AG20443 (cell line): Measurements from ENCODE around the gene TLR9.
"Not testable (repeated sequence)": the region's sequence is repeated elsewhere in the genome, so short reads cannot be mapped to it uniquely, and the experiment has no call there.

ENCODE experiments used
- DNase-seq: peaks from one replicate; pipeline ENCODE4 v3.0.0; 2012; ENCODE audit warnings: low spot score, mixed read lengths

Gene TLR9

DNA sequence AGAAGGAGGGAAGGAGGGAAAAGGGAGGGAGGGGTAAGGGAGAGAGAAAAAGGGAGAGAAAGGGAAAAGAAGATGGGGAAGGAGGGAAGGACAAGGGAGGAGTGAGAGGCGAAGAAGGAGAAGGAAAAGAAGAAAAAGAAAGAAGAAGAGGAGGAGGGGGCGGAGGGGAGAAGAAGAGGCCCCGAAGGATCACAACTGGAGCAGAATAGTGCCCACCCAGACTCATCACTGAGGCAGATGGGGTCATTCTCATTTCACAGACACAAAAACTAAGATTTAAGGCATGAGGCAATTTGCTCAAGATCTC is 30.2 kb downstream of the TLR9 start:
- no peak for DNase-seq

DNA sequence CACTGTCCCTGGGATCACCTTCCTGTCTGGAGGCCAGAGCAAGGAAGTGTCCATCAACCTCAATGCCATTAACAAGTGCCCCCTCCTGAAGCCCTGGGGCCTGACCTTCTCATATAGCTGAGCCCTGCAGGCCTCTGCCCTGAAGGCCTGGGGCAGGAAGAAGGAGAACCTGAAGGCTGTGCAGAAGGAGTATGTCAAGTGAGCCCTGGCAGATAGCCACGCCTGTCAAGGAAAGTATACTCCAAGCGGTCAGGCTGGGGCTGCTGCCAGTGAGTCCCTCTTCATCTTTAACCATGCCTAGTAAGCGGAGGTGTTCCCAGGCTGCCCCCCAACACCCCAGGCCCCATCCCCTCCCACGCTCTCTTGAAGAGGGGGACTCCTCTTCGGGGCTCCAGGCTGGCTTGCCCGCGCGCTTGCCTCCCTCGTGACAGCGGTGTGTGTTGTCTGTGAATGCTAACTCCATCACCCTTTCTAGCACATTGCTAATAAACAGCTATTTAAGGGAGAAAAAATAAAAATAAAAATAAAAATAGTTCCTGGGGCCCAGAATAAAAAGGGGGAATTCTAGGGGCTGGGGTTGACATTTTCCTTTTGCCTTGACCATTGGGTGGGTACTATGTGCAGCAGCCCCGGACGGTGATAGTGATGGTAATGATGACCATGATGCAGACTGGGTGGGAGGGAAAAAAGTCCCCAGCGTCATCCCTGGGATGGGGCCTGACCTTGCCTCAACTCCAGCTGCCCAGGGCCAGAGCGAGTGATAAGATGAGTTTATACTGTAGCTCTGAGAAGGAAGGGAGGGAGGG is 30.8 kb downstream of the TLR9 start:
- DNase-seq, result no peak

DNA sequence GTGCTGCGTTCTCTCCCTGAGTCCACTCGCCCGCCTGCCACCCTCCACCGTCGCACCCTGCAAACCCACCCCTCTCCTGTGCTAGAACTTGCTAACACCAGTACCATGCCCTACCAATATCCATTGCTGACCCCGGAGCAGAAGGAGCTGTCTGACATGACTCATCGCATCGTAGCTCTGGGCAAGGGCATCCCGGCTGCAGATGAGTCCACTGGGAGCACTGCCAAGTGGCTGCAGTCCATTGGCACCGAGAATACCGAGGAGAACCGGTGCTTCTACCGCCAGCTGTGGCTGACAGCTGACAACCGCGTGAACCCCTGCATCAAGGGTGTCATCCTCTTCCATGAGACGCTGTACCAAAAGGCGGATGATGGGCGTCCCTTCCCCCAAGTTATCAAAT is 32.4 kb downstream of the TLR9 start:
- DNase-seq, result peak; percentile 79

DNA sequence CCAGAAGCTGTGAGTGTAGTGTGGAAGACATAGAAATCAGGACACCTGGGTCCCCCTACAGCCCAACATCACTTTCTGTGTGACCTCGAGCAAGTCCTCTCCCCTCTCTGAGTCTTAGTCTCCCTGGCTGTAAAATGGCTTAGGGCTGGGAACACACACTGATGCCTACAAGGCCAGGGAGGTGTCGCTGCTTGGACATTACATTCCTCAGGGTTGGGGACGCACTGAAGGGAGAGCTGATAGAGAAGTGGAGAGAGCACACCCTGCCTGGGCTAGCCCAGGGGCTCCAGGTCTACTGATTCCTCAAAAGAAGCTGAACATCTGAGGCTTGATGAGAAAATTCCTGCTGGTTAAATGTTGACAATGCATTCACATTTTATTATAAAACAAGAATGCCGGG is 33.8 kb downstream of the TLR9 start:
- no peak for DNase-seq

DNA sequence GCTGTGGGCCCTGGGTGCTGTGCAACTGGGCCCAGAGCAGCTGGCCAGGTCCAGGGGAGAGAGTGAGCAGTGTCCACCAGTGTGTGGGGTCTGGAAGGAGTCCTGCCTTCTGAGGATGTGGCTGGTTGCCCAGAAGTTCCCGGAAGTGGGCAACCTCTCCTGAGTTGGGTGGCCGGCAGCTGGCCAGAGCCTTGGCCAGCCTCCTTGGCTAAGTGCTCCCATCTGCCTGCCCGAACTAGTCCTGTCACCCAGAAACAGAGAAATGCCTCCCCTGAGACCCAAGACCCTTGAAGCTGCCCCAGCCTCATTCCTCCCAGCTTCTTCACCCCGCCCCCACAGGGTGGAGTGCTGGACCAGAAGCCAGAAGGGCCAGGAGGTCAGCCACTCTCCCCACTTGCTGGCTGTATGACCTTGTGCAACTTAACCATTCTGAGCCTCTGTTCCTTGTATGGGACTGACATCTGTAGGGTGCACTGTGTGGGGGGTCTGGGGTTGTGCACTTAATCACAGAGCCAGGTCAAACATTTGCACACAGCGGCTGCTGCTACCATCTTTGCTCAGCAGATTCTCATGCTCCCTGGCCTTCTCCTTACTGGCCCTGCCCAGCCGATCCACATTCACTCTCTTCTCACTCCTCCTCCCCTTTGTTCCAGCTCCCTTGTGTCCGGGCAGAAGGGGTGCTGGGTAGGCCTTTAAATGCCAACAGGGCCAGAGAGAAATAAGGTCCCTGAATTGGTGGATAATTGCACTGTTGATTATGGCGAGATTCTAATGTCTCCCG is 35.0 kb downstream of the TLR9 start:
- DNase-seq, result peak; percentile 53

DNA sequence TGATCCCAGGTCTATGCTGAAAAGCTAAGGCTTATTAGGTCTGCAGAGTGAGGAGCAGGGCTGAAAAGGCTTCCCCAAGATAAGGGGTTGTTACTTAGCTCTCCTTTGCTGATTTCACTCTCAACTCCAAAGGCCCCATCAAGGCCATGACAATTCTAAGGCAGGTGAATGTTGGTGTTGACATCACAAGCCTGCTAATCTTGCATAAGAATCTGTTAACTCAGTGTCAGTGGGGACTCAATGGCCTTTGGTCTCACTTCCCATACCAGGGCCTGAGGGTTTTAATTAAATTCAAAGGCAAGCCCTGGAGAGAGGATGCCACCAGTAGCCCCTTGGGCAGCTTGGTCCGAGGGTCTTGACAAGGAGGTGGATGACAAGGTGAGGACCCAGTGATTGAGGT is 36.9 kb downstream of the TLR9 start:
- DNase-seq, result no peak

DNA sequence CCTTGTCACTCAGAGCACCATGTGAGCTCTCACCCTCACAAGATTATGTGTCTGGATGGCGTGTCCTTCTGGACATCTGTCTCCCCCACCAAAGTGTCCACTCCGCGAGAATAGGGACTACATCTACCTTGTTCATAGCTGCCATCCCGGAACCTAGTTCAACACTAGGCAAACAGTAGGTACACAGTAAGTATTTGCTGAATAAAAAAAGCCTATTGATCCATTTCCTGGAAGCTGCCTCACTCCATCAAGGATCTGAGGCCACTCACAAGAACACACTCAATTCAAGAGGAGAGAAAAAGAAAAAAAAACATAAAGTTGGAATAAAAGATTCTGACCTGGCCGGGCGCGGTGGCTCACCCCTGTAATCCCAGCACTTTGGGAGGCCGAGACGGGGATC is 38.7 kb downstream of the TLR9 start:
- no peak for DNase-seq

DNA sequence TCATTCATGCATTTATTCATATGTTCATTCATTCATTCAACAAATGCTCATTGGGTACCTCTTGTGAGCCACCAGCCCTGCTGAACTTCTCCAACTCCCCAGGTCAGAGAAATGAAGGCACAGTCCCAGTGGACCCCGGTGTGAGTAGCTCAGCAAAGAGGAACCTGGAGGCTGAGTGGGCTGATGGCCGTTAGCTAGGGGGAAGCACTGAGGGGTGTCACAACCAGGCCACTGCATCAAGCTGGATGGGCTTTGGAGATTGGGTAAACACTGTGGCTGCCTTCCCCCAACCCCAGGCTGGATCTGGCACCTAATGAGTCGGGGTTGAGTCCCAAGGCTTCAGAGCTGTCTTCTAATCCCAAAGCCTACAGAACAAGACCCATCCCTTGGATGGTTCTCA is 39.6 kb downstream of the TLR9 start:
- DNase-seq, result no peak

DNA sequence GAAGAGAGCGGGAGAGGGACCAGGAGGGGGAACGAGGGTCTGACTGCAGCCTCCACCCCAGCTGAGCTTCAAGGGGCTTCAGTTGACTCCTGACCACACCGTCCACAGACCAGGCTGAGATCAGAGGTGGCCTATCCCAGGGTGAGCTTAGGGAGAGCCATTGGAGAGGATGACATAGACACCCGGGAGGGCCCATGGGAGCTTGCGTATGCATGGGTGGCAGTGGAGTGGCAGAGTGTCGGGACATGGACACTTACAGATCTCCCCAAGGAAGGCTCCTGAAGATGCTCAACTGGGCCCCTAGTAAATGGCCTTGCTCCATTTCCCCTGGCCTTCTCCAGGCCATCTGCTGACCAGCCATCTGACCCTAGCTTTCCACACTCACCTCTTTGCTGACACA is 40.1 kb downstream of the TLR9 start:
- DNase-seq, result no peak

DNA sequence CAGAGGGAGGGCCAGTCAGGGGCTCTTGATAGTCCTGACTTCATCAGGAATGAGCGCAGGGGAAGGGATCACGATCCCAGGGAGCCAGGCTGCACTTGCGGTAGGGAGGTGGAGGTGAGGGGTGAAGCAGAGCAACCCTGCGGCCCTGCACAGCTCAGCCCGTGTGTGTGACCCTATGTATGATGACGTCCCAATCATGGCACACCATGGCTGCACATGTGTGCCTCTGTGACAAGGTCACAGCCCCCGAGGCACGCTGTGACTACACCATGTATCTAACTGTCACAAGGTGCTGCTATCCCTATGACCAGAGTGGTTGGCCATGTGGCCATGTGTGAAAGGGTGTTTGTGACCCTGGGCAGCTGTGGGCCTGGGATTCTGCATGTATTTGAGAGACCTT is 40.8 kb downstream of the TLR9 start:
- no peak for DNase-seq

DNA sequence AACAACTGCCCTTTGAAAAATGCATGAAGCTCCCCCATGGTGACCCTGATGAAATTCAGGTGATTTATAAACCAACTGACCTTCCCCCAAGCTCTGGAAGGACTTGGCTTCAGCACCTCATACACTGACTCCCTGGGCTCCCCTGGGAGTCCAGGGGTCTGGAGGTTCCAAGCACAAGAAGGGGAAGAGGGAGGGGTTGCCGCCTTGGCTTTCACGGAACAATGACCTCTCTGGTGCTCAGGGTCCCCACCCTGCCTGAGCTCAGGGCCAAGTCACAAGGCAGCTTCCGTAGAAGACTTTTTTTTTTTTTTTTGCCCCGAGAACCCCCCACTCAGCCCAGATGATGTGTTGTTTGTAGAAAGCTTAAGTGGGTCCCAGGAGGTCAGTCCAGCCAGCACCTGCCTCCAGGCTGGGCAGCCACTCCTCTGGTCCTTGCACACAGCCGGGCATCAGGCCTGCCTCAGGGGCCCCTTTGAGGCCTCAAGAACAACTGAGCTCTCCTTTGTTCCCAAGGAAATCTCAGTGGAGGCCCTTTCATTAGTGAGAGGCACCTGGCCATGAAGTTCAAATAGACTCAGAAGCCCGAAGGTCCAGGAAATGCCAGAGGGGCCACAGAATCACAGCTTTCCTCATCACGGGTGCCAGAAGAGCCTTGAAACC is 41.5 kb downstream of the TLR9 start:
- DNase-seq, result no peak

DNA sequence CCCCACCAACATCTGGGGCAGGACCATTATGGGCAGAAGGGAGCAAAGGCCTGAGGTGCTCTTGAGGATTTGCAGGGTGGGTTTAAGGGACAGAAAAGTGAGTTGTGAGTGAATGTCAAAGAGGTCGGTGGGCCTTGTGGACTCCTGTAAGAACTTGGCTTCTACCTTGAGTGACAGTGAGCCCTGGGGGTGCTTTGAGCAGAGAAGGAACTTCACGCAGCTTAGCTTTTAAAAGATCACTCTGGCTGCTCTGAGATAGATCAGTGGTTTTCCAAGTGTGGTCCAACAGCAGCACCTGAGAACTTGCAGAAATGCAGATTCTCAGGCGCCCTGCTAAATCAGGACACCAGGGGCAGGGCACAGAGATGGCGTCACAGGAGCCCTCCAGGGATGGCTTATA is 42.8 kb downstream of the TLR9 start:
- DNase-seq, result no peak

DNA sequence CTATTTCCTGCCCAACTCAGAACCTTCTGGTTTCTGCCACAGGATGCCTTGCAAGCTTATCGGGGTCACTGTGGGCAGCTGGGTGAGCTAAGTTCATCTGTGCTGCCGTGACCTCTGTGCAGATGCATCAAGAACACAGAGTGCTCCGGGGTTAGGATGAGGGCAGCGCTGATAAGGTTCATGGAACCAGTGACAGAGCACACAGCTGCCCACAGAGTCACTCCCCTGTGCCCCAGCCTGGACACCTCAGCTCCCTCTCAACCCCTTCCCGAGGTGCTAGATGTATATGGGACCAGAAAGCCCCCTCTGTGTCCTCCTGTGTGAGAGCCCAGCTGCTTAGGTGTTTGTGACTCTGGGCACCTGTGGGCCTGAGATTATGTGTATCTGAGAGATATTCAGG is 43.2 kb downstream of the TLR9 start:
- no peak for DNase-seq

DNA sequence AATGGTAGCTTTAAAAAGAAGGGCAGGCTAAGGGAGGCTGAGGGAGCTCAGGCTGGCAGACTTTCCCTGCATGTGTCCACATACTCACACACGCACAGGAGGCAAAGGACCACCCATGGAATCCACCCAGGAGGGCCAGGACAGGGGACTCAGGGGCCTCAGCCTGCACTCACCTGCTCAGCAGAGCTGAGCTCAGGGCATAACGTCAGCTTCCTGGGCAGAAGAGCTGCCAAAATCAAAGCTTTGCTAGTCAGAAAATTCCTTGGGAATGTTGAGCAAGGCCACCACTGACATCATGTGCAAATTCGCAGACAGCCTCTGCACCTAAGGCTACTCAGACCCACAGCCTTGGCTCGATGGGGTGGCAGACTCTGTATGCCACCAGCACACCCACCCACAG is 43.9 kb downstream of the TLR9 start:
- peak; percentile 89 for DNase-seq

DNA sequence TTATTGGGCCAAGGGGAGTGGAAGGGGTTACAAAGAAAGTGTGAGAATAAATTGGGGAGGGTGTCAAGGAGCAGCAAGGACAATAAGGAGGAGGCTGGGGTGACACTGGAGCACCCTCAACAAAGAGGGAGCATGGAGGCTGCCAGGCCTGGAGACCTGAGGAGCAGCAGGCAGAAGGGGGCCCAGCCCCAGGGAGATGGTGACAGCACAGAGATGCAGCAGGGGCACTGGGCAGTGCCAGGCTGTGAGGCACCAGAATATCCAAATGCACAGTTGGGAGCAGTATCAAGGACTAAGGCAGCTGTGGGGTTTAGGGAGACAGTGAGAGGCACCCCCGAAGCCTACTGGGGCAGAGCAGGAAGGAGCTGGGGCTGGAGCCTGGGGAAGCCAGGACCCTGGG is 46.9 kb downstream of the TLR9 start:
- no peak for DNase-seq

DNA sequence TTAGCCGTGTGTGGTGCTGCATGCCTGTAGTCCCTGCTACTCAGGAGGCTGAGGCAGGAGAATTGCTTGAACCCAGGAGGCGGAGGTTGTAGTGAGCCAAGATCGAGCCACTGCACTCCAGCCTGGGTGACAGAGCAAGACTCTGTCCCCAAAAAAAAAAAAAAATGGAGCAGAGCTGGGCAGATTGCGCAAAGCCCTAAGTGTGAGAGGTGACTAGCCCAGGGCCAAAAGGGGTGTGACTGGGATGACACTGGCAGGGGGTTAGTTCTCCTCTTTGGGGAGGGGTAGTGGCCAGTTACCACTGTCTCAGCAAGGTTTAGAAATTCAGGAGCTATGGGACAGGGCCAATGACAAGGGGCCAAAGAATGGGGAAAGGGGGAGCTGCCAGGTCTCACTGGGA is 47.3 kb downstream of the TLR9 start:
- not testable (repeated sequence) for DNase-seq

DNA sequence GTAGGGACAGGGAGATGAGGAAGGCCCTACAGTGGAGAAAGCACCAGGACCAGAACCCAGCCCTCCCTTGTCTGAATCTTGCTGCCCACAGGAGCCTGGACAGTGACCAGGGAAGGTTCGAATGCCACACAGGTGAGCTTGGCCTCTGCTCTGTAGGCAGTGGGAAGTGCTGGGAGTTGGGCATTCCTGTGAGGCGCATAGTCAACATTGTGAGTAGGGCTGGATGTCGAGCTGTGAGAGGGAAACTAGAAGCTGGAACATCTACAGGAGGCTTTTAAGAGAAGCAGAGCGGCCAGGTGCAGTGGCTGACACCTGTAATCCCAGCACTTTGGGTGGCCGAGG is 47.8 kb downstream of the TLR9 start:
- DNase-seq, result no peak

DNA sequence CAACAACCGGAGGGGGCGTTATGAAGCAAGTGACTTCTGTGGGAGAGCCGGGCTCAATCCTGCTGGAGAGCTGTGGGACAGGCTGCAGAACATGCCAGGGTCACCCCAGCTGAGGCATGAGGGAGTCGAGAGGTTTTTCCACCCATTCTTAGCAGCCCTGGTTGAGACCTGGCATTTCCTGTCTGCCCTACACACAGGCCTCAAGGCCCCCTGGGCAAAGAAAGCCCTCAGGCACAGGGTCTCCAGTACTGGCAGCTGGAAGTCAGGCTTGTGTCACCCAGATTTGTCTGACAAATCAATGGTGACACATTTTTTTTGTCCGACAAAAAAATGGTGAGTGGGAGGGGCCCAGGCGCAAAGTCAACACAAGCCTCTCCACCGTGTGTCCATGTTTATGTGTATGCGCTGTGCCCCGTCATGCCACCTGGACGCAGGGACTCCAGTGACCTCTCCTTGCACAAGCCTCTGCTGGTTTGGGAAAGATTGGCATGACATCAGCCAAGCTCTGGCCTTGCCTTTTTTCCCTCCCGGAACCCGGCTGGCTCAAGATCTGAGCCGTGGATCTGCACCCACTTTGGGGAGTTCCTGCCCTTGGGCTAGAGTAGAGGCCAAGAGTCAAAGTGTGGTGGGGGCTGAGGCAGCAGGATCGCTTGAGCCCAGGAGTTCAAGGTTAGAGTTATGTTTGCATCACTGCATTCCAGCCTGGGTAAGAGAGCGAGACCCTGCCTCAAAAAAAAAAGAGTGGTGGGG is 48.3 kb downstream of the TLR9 start:
- DNase-seq, result no peak

DNA sequence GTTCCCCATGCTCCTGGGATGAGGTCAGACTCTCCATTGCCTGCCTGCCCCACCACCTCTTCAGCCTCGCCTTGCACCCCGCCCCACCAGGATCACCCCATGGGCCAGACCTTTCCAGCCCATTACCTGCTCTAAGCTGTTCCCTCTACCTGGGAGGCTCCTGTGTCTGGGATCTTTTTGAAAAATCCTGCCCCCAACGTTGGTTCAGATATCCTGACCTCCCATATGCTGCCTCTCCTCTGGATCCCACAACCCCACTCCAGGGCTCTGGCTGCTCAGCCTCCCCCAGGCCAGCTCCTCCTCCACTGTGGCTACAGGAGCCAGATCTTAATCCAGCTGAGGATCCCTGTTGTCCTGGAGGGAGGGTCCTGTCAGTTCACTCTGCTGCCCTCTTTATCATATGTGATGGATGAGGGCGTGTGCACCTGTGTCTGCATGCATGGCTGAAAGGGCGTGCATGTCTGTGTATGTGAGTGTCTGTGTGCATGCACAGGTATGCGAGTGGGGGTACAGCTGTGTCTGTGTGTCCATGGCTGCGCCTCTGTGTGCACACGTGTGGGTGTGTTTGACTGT is 49.2 kb downstream of the TLR9 start:
- DNase-seq, result no peak

DNA sequence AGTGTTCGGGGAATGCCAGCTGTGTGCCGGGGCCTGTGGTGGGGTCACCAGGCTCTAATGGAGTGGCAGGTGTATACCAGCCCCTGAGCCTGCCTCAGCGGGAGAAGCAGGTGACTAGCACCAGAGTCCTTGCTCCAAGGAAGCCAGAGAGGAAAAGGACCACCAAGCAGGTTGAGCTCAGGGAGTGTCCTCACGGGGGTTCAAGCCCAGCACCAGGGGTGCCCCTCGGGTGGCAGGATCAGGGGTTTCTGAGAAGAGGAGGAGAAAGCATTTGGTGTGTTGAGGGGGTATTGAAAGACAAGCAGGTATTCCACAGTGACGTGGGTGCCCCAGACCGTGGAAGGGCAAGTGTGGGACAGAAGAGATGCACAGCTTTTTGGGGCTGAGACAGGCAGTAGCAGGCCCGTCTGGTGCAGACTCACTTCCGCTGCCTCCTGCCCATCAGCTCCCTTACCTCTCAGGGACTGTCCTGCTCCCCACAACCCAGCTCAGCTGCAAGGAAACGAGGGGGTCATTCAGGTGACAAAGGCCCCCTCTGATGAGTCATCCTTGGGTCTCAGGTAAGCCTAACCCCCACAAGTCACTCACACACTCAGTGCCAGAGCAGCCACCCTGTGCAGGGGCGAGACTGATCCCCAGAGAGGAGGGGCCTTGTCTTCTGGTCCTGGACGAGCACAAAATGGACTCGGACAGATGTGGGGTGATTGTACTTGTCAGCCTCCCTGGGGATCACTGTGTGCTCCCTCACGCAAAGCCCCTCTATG is 49.8 kb downstream of the TLR9 start:
- DNase-seq, result no peak

DNA sequence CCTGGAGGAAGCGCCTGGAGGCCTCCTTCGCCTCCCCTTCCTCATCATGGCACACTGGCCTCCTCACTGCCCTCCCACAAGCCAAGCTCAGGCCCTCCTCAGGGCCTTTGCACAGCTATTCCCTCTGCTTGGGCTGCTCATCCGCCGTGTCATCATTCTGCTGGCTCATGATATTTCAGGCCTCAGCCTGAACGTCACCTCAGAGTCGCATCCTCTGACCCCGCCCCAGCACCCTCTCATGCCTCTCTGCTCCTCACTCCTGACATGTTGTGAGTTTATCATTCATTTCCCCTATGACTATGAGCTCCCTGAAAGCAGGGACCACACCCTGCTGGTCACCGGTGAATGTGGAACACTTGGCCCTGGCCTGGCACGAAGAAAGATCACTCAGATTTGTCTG is 50.5 kb downstream of the TLR9 start:
- peak; percentile 49 for DNase-seq

DNA sequence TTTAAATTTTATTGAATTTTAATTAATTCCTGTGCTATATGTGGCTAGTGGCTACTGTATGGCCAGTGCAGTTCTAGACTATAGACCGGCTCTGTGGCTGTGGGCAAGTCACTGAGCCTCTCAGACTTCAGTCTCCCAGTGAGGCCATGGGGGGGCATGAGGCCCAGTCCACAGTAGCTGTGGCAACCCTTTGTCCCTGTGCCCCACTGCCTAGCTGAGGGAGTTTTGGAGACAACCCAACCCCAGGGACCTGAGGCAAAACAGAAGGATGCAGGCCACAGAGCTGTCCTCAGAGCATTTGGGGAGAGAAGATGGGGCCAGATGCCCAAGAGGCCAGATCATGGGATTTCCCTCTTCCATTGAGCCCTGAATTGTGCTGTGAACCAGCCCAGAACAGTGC is 52.3 kb downstream of the TLR9 start:
- DNase-seq, result no peak
